ENCODE measurements around the gene ACBD4. TPM values are rescaled to one million over a fixed set of nuclear protein-coding genes. Genes with fewer than 3 reads are reported as not detected.

The ACBD4 gene
- total RNA-seq, 1 experiment from 2014 or later, result 9.7 TPM

DNA sequence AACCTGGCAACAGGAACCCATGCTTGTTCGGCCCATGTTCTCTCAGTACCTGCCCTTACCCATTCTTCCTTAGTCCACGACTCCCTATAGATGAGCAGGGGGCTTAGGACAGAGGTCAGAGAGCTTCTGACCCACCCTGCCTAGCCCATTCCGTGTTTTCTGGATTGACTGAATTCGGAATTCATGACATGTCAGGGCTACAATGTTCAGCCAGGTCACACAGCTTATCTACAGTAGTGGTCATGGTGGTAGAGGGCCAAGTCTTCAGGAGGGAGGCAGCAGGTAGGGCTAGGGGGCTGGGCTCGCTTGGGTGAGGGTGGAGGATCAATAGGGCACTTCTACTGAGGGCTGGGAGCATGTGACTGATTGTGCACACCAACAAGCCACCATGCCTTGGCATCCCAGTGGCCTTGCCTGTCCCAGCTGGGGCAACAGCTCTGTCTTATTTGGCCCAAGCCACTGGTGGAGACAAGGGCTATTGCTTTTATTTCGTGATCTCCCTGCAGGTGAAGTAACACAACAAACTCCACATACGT is 29.3 kb downstream of the ACBD4 start:
- Histone ChIP-seq H2AK5ac (ENCODE audit: insufficient read length, low read length) (no peak overlapping the region), H4K91ac (ENCODE audit: insufficient read length, low read depth, low read length) (no peak overlapping the region), H3K56ac (ENCODE audit: insufficient read length, low read depth, low read length) (no peak overlapping the region), H3K23me2 (ENCODE audit: insufficient read length, low read depth, low read length, poor library complexity, severe bottlenecking) (peaks cover 6% of the 10 kb centered on the region), H3K18ac (ENCODE audit: insufficient read length, low read depth, low read length) (no peak overlapping the region), H3K9me3 (ENCODE audit: control insufficient read depth, low read depth, low read length) (no peaks in the 10 kb centered on the region), H3K4me1 (ENCODE audit: insufficient read depth, low read length) (no peaks in the 10 kb centered on the region), H2BK20ac (ENCODE audit: low read depth, low read length, poor library complexity, severe bottlenecking) (no peak overlapping the region), H3K4me2 (ENCODE audit: insufficient read depth, insufficient read length, low read length) (no peak overlapping the region), H4K5ac (ENCODE audit: insufficient read length, low read depth, low read length) (no peak overlapping the region), H3K14ac (ENCODE audit: insufficient read depth, low read length) (no peak overlapping the region), H3K23ac (ENCODE audit: insufficient read length, low read depth, low read length) (no peak overlapping the region), H4K8ac (replicated peaks; ENCODE audit: insufficient read length, low read depth, low read length) (no peak overlapping the region), H2BK15ac (ENCODE audit: low read depth, low read length) (no peak overlapping the region), H3K79me2 (ENCODE audit: insufficient read depth, low read length) (no peaks in the 10 kb centered on the region), H2BK5ac (ENCODE audit: insufficient read length, low read length) (no peak overlapping the region), H3T11ph (ENCODE audit: low read length) (no peak overlapping the region), H3K79me1 (ENCODE audit: insufficient read depth, low read depth, low read length, poor library complexity, severe bottlenecking) (no peaks in the 10 kb centered on the region), H2BK120ac (ENCODE audit: low read depth, low read length, poor library complexity, severe bottlenecking) (no peak overlapping the region), H4K20me1 (ENCODE audit: control insufficient read depth, insufficient read depth, insufficient read length) (no peaks in the 10 kb centered on the region), H3K9ac (ENCODE audit: extremely low read depth, insufficient read length, low read length) (no peak overlapping the region), H2BK12ac (ENCODE audit: insufficient read length, low read depth, low read length) (no peak overlapping the region), H2AFZ (ENCODE audit: low read length) (no peak overlapping the region), H3K27ac (ENCODE audit: insufficient read length, low read depth, low read length) (no peak overlapping the region), H3K27me3 (ENCODE audit: insufficient read depth, low read length) (no peaks in the 10 kb centered on the region), H3K4ac (ENCODE audit: low read depth, low read length) (no peak overlapping the region)
- H3K36me3 Mint-ChIP-seq (ENCODE audit: insufficient read depth in 1 of 3, low read depth in 3 of 3), result peaks cover 4 to 17% (median 17%) of the 10 kb centered on the region in 3 experiments; a peak in 6 of 7 replicates
- no peak overlapping the region; a peak in 1 of 5 replicates for H3K4me3 Mint-ChIP-seq
- DNase-seq, result no peak
- no peak overlapping the region; a peak in 2 of 7 replicates for H3K27ac Mint-ChIP-seq
- TF ChIP-seq, protein P1, sequence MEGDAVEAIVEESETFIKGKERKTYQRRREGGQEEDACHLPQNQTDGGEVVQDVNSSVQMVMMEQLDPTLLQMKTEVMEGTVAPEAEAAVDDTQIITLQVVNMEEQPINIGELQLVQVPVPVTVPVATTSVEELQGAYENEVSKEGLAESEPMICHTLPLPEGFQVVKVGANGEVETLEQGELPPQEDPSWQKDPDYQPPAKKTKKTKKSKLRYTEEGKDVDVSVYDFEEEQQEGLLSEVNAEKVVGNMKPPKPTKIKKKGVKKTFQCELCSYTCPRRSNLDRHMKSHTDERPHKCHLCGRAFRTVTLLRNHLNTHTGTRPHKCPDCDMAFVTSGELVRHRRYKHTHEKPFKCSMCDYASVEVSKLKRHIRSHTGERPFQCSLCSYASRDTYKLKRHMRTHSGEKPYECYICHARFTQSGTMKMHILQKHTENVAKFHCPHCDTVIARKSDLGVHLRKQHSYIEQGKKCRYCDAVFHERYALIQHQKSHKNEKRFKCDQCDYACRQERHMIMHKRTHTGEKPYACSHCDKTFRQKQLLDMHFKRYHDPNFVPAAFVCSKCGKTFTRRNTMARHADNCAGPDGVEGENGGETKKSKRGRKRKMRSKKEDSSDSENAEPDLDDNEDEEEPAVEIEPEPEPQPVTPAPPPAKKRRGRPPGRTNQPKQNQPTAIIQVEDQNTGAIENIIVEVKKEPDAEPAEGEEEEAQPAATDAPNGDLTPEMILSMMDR (conservative IDR thresholded peaks at IDR 0.05), result no peak
- no peaks in the 10 kb centered on the region for H3K9me3 Mint-ChIP-seq
- no peaks in the 10 kb centered on the region for H3K27me3 Mint-ChIP-seq (ENCODE audit: low read depth)
- no CpG with 5 or more reads among the region's 7 CpGs for WGBS (ENCODE audit: extremely low coverage, insufficient read length, low lambda C conversion rate)
- H3K4me1 Mint-ChIP-seq, result peaks cover 9 to 13% of the 10 kb centered on the region in 2 experiments

All from H9 (cell line).